ENCODE results near the gene RPS6KA5.

The RPS6KA5 gene

DNA sequence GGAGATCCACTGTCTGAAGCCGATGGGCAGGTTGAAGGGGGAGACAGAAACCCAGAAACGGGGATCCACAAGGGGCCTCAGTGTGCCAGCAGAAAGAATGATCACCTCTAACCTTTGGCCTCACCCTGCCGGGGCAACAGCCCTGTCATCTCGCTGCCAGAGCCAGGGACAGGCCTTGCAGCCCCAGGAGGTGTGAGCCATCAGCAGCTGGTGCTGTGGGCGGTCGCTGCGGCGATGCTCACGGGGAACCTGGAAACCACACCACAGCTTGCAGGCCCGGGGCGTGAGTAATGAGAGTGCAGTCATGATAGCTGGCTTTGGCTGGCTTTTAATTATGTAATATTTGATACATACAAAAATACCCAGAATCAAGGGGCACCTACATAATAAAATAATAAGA is 239.5 kb downstream of the RPS6KA5 start:
- no peak for DNase-seq

- no peak for DNase-seq
These were observed 240.6 kb downstream of the RPS6KA5 start for GRCh38 chr14:90819734-90820393.

GRCh38 chr14:90818715-90819114 is 241.7 kb downstream of the RPS6KA5 start:
- DNase-seq = no peak

GRCh38 chr14:90816681-90817436 is 243.6 kb downstream of the RPS6KA5 start:
- no peak for DNase-seq

- peak; percentile 46 for DNase-seq
These were observed 244.4 kb downstream of the RPS6KA5 start, which contains the start of gene TTC7B for GRCh38 chr14:90815822-90816662. TTC7B (minus strand) TSS chr14:90816430; CDS start chr14:90816295, 135 bp downstream.

GRCh38 chr14:90815572-90815821 is 244.9 kb downstream of the RPS6KA5 start:
- no peak for DNase-seq

DNA sequence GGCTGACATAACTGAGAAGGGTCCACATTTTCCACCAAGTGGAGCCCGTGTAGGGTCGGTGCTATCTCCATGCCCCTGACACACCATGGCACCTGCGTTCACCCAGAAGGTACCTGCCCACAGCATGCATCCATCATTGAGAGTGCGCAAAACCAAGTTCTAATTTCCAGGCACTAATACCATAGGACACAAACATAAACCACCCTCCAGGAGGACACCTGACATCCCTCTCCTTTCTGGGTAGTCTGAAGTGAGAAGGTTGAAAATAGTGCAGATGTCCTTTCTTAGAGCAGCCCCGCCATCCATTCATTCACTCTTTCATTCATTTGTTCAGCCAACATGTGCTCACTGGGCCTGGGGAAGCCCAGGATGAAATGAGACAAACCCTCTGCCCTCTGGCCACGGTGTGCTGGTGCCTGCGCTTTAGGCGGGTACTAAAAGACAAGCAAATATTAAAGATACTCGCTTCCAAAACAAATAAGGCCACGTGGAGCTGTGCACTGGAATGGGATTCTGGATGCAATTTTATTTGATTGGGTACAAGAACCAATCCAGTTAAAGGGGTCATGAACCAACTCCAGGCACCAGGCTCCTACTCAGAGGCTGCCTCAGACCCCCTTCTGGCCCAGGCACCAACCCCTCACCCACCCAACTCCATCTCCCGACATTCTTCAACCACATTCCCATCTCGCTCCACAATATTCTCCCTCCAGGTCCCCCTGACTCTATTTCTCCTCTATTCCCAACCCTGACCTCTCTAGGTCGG is 245.5 kb downstream of the RPS6KA5 start:
- DNase-seq = no peak

- DNase-seq = no peak
These were observed 247.0 kb downstream of the RPS6KA5 start for GRCh38 chr14:90813442-90813841.

GRCh38 chr14:90812109-90812508 is 248.3 kb downstream of the RPS6KA5 start:
- DNase-seq = no peak

DNA sequence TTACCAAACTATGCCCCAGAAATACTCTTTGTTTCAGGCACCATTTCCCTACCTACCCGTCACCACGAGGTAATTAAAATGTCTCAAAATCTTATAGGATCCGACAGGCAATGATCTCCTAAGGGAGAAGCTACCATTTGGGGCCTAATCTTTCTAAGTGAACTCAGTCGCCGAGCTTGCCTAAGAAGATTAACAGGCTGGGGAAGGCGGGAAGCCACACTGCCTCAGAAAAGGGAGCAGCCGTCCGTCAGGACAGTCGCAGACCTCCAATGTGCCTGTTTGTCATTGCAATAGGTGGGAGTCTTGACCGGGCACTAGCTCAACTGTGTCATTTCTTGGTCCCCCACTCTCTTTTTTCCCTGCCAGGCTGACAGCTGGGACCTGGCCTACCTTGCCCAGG is 248.8 kb downstream of the RPS6KA5 start:
- DNase-seq = no peak

- no peak for DNase-seq
These were observed 249.6 kb downstream of the RPS6KA5 start for GRCh38 chr14:90810806-90811205.

GRCh38 chr14:90809530-90810312 is 250.7 kb downstream of the RPS6KA5 start:
- DNase-seq = no peak

GRCh38 chr14:90808759-90809529 is 251.5 kb downstream of the RPS6KA5 start:
- DNase-seq = no peak

DNA sequence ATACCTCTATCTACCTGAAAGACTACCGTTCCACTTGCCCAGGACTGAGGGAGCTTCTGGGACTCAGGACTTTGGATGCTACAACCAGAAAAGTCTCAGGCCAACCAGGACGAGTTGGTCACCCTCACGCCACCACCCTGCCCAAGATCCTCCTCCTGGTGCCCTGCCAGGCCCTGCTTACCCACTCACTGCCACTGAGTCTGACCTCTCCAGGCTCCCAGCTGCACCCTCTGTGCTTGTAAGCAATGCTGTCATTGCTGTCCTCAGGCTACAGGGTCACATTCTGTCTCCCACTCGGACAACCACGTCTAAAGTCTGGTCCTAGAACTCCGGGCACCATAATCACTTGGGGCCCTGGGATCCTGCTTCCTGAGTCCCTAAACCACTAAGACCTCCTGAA is 253.4 kb downstream of the RPS6KA5 start:
- DNase-seq = no peak

GRCh38 chr14:90805662-90806540 is 254.5 kb downstream of the RPS6KA5 start:
- no peak for DNase-seq

DNA sequence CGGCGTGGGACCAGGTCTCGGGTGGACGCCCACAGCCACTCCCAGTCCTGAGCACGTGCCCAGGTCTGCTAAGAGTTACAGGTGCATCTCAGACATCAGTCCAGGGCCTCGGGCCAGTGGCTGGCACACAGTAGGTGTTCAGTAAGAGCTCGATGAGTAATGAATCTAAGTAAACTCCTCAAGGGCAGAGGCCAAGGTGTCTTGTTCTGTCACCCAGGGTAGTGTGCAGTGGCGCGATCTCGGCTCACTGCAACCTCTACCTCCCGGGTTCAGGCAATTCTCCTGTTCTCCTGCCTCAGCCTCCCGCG is 255.4 kb downstream of the RPS6KA5 start:
- DNase-seq = no peak

DNA sequence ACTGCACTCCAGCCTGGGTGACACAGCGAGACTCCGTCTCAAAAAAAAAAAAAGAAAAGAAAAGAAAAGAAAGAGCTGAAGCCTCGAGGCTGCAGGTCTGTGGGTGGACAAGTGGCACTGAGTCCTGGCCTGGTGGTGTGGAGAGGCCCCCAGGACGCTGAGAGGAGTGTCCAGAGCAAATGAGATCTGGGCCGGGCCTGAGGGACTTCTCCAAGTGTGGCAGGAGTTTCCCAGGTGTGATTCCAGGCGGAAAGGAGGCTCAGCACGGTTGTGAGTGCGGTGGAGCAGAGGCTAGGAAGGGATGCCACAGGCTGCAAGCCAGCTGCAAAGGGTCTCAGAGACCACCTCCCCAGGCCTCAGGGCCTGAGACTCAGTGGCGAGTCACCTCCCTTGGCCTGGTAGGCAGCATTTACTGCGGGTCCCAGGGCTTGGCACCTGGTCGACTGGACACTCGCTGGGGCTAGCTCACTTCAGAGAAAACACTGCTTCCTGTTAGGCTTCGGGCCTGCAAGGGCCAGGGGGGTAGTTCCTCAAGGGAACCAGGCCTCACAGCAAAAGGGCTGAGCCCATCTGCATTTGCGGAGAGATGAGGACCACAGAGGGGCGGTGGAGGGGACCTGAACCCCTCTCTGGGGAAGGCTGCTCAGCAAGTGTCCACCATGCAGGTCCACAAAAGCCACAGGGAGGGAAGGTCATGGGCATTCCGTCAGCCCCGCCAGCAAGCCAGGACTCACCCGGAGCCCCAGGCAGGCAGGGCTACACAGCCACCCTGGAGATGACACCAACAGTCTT is 256.0 kb downstream of the RPS6KA5 start:
- DNase-seq = no peak

- no peak for DNase-seq
These were observed 257.2 kb downstream of the RPS6KA5 start for GRCh38 chr14:90803249-90803648.

DNA sequence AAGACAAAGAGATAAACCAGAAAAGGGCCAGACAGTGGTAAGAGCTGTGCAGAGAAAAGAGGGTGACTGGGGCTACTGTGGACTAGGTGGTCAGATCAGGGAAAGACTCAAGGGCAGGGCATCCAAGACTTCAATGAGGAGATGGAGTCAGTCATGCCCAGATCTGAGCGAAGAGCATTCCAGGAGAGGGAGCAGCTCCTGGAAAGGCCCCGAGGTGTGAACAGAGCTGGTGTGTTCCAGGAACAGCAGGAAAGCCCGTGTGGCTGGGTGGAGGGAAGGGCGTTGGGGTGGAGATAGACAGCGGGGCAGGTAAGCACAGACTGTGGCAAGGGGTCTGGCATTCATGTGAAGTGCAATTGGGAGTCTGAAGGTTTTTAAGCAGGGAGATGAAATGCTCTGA is 261.0 kb downstream of the RPS6KA5 start:
- DNase-seq = no peak

DNA sequence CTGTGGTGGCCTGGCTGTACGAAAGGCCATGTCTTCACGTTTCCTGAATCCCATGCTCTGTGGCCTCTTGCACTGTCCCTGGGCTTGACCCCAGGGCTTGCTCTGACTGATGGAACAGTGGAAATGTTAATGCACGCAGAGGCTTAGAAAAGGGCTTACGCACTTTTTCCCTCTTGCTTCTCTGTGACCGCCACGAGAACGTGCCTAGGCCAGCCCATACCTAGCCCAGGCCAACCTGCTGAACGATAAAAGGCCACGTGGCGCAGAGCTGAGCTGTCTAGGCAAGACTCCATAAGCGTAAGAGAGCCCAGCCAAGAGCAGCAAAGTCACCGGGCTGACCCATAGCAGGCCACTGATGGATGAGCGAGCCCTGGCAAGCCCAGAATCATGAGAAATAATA is 262.5 kb downstream of the RPS6KA5 start:
- DNase-seq = no peak
